K562 (cell line): ENCODE results near the gene PUM2.

Source experiments
- BMI1 ChIP-seq: fragments of 150-350 bp; IDR thresholded peaks from 2 replicates; pipeline ENCODE4 v1.6.1; 2014; ENCODE audit warnings: low read length
- CEBPB ChIP-seq: fragments of 450-650 bp; IDR thresholded peaks from 2 replicates; pipeline ENCODE4 v1.6.1; 2016; ENCODE audit warnings: missing genetic modification characterization, missing compliant biosample characterization
- CTCF ChIP-seq, 3 experiments: IDR thresholded peaks in 2 of 3; conservative IDR thresholded peaks in 1 of 3; 2 replicates each; pipeline ENCODE4 v1.5.1; 2011 to 2012; ENCODE audit warnings: low read length in 3 of 3, mild to moderate bottlenecking in 3 of 3, control low read depth in 2 of 3, improper control_type of control experiment in 1 of 3, inconsistent platforms in 1 of 3, low read depth in 1 of 3, mixed read lengths in 1 of 3, moderate library complexity in 1 of 3; ENCODE audit not compliant: insufficient read depth in 2 of 3
- MAFF ChIP-seq: IDR thresholded peaks from 2 replicates; pipeline ENCODE4 v1.6.1; 2012; ENCODE audit warnings: low read length, improper control_type of control experiment
- MEF2A ChIP-seq: IDR thresholded peaks from 2 replicates; pipeline ENCODE4 v1.6.1; 2011; ENCODE audit warnings: low read depth, mild to moderate bottlenecking, low read length, moderate library complexity; ENCODE audit not compliant: control insufficient read depth
- POLR2A ChIP-seq: fragments of 450-650 bp; conservative IDR thresholded peaks from 2 replicates; pipeline ENCODE4 v1.6.1; 2016
- SMAD3 ChIP-seq: fragments of 450-650 bp; formaldehyde crosslinking; conservative IDR thresholded peaks from 2 replicates; pipeline ENCODE4 v1.4.0; 2020; ENCODE audit warnings: mild to moderate bottlenecking
- TFE3 ChIP-seq: fragments of 450-650 bp; formaldehyde crosslinking; IDR thresholded peaks from 2 replicates; pipeline ENCODE4 v1.4.0; 2020; ENCODE audit warnings: mild to moderate bottlenecking, mixed read lengths
- TOE1 ChIP-seq, 2 experiments: fragments of 450-650 bp in 1 of 2; sonication (generic) in 1 of 2; formaldehyde crosslinking in 1 of 2; IDR thresholded peaks; 2 replicates each; pipeline versions ENCODE4 v1.7.1 to v1.8.0; 2016 to 2022; ENCODE audit warnings: borderline replicate concordance in 2 of 2, mild to moderate bottlenecking in 2 of 2, antibody characterized with exemption in 1 of 2, inconsistent platforms in 1 of 2, low read depth in 1 of 2, missing genetic modification reagents in 1 of 2, moderate library complexity in 1 of 2
- ZBTB8A ChIP-seq: fragments of 450-650 bp; IDR thresholded peaks from 2 replicates; pipeline ENCODE4 v1.6.1; 2018; ENCODE audit warnings: mild to moderate bottlenecking, moderate library complexity; ENCODE audit not compliant: partially characterized antibody
- ZNF174 ChIP-seq: fragments of 250-450 bp; sonication (Bioruptor Pico); IDR thresholded peaks from 2 replicates; pipeline ENCODE4 v1.4.0; 2020; ENCODE audit warnings: mild to moderate bottlenecking
- TF ChIP-seq, protein P1 (sequence below), 2 experiments: fragments of 200-800 bp in 1 of 2; sonication (Bioruptor generic) in 1 of 2; sonication (generic) in 1 of 2; formaldehyde crosslinking in 1 of 2; IDR thresholded peaks in 1 of 2; conservative IDR thresholded peaks in 1 of 2; 2 replicates each; pipeline versions ENCODE4 v1.5.0 to v1.6.1; 2016 to 2020; ENCODE audit warnings: missing compliant biosample characterization in 1 of 2, missing genetic modification characterization in 1 of 2, missing genetic modification reagents in 1 of 2

DNA sequence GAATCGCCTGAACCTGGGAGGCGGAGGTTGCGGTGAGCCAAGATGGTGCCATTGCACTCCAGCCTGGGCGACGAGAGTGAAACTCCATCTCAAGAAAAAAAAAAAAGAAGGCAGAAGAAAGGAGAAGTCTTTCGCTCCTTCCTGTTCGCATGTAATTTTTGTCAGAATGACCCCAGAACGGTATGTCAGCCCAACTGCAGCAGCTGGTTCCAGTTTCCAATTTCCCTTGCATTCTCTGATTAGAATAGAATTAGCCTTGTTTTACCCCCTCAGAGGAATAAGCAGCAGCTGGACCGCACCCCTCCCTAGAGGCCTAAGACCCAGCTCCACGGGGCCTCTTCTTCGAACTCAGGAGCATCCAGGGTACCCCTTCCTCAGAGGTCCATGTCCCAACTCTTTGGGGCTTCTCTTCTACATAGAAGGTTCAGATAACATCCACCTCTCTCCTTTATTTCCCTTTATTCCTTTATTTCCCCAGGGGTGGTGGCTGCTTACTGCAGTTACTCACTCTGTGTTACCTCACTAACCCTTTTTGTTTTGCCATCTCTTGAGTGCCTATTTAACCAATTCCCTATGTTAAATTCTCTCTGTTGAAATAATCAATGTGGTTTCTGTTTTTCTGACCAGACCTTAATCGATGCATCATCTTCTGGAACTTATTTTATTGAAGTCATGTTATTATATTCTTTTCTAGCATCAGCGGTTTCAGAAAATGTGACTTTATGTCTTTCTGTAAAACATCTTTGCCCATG is 7.2 kb upstream of the PUM2 start:
- TF ChIP-seq TFE3 (CRISPR knock-in tag) (no peak), CTCF (IDR thresholded peaks at IDR 0.05 in 2 of 3, conservative IDR thresholded peaks at IDR 0.05 in 1 of 3; ENCODE audit: insufficient read depth in 2 of 3, low read depth in 1 of 3, low read length in 3 of 3) (no peak), BMI1 (no peak), SMAD3 (CRISPR knock-in tag) (no peak), ZBTB8A (no peak), CEBPB (no peak), MEF2A (no peak), ZNF174 (CRISPR knock-in tag) (no peak), TOE1 (IDR thresholded peaks at IDR 0.05; ENCODE audit: borderline replicate concordance) (no peak), TOE1 (CRISPR knock-in tag; IDR thresholded peaks at IDR 0.05; ENCODE audit: borderline replicate concordance, low read depth) (no peak), POLR2A (no peak), MAFF (no peak)
- TF ChIP-seq, protein P1, sequence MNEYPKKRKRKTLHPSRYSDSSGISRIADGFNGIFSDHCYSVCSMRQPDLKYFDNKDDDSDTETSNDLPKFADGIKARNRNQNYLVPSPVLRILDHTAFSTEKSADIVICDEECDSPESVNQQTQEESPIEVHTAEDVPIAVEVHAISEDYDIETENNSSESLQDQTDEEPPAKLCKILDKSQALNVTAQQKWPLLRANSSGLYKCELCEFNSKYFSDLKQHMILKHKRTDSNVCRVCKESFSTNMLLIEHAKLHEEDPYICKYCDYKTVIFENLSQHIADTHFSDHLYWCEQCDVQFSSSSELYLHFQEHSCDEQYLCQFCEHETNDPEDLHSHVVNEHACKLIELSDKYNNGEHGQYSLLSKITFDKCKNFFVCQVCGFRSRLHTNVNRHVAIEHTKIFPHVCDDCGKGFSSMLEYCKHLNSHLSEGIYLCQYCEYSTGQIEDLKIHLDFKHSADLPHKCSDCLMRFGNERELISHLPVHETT (CRISPR knock-in tag; conservative IDR thresholded peaks at IDR 0.05 in 1 of 2, IDR thresholded peaks at IDR 0.05 in 1 of 2) = no peak
